ENCODE measurements around the gene ARHGEF39.

- no peak for TF ChIP-seq JUN (IDR thresholded peaks at IDR 0.05)
- no peak for TF ChIP-seq HOXA7 (CRISPR knock-in tag; IDR thresholded peaks at IDR 0.05)
- TF ChIP-seq CTCF (IDR thresholded peaks at IDR 0.05), result no peak
- no peak for TF ChIP-seq SMC3 (IDR thresholded peaks at IDR 0.05)
These were observed 42.0 kb upstream of the ARHGEF39 start for GRCh38 chr9:35706951-35707350.

Data from A549 (cell line).